HG03139 (cell line): ENCODE results near the gene EFNA2.

Experiments
- ATAC-seq: cut with Tn5 transposase; IDR thresholded peaks from one replicate; pipeline ENCODE4 v1.9.1; 2021; ENCODE audit not compliant: unreplicated experiment

Gene EFNA2

DNA sequence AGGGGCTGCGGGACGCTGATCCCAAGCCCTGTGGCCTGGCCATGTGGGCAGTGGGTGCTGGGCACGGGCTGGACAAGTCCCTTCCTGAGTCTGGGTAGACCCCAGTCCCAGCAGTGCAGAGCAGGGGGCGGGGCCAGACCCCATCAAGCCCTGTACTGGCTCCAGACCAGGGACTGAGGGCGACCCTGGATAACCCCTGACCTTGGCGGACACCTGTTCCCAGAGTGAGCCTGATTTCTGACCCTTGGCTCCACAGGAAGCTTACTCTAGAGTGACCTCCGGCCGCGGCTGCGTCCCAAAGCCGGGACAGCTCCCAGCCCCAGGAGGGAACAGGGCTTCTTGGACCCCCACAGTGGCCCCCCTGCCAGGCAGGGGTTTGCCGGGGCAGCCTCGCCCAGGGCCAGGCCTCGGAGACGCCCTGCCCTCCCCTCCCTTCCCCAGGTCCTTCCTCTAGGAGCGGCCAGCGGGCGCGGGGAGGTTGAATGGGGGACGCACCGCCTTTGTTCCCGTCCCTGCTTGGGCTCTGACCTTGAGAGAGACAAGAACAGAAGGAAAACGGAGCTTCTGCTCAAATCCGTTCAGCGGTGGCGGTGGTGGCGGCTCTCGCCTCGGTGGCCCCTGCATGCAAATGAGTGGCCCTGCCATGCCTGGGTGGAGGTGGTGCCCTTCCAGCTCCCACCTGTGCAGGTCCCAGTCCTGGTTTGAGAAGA is 2.3 kb upstream of the EFNA2 start:
- ATAC-seq: no peak

DNA sequence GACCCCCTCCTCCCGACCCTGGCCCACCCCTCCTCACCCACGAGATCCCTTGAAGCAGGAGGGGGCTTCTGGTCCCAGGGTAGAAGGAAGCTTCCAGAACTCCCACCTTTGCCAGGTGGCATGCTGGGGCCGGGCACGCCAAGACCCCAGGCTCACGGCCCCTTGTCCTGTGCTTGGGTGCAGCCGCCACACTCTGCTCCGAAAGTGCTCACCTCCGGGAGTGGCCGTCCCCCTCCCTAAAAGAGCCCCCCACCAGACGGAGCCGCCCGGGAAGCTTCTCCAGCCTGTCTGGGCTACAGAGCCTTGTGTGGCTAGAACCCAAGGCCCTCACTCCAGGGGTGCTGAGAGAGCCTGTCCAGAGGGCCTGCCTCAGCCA is 1.8 kb upstream of the EFNA2 start:
- no peak for ATAC-seq

DNA sequence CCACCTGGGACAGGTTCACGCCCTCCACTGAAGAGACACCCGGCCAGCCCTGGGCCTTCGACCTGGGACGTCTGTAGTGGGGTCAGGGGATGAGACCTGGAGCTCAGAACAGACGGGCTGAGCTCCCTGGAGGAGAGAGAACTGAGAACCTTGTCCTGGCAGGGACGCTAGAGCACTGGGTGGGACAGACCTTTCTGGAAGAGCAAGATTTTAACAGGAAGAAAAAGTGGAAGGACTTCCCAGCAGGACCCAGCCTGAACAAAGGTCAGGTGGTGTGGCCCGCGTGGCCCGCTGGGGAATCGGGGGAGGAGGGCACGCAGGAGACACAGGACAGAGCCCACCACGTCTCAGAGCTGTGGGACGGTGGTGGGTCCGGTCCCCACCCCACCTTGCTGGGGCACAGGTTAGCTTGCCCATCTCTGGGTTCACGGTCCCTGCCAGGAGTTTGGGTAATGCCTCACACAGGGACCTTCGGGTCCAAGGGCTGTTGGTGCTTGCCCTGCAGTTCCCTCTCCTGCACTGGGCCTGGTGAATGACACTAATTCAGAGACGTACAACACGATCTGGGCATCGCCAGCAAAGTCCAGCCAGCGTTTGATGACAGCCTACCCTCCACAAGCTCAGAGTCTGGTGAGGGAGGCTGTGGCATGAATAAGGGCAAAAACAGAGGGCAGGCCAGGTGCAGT is 1.2 kb upstream of the EFNA2 start:
- ATAC-seq: no peak

- ATAC-seq: no peak
Measured at GRCh38 chr19:1284979-1285736, 515 bp upstream of the EFNA2 start.

- no peak for ATAC-seq
Measured at GRCh38 chr19:1286487-1287353, 1.0 kb downstream of the EFNA2 start.

GRCh38 chr19:1287354-1288225 is 1.9 kb downstream of the EFNA2 start:
- ATAC-seq: no peak

- ATAC-seq: no peak
Measured at GRCh38 chr19:1288226-1288612, 2.5 kb downstream of the EFNA2 start.

DNA sequence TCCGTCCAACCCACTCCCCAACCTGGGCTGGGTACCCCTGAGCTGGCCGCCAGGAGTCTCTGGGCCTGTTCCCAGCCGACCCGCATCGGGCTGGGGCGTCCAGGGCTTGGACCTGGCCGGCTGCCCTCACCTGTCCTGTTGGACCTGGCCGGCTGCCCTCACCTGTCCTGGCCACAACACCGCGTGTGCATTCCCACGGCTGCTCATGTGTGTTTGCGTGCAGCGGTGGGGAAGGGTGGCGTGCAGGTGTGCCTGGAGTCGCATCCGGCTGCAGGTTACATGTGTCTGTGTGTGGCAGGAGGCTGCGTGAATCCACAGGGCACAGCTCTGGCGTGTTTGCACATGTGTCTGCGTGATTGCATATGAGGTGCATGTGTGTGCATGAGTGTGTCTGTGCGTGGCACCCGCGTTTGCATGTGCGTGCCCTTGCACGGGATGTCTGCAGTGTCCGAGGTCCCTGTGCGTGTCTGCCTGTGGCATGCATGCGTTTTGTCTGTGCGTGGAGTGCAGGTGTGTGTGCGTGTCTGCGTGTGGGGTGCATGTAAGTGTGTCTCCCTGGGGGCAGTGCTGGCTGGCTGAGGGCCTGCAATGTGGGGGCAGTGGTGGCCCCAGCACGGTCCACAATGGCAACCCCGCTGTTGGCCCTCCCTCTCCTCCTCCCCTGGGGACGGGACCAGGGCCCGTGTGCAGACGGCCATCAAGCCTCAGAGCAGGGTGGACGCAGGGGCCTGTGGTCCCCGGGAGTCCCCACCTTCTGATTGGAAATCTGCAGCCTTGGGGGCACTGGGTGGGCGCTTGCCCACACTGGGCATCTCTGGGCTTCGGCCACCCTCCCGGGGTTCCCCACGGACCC is 3.4 kb downstream of the EFNA2 start:
- ATAC-seq: no peak

DNA sequence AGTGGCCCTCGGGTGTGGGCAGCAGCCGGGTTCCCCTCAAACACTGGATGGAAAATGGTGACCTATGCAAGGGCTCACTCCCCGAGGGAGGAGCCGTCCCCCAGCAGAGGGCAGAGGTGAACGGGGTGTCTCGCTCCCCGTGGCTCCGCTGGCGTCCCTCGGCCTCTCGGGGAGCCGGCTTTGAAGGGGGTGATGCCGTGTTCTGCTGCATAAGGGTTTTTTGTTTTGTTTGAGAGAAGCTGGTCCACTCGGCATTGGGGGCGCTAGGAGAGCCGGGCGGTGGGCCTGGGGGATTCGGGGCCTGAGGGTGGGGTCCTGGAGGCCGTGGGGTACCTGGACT is 4.0 kb downstream of the EFNA2 start:
- ATAC-seq: no peak

DNA sequence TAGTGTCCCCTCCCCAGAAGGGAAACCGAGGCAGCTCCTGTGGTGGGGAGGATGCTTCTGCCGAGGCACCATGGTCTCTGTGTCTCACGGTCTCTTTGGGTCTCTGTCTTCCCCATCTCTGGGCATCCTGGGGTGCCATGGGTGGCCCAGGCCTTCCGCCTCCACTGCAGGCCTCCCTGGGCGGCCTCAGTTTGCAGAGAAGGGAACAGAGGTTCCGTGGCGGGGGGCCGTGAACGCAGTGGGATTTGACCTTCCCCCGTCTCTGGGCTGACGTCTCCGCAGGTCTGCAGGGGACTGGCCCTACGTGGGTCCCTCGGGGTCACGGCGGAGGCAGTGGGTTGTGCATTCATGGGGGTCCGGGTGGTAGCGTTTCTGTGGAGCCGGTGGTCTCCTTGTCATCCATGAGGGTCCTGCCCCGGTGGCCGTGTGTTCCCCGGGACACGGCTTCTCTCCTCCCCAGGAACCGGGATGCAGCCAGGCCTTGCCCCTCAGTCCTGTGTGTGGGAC is 4.6 kb downstream of the EFNA2 start:
- ATAC-seq: no peak

DNA sequence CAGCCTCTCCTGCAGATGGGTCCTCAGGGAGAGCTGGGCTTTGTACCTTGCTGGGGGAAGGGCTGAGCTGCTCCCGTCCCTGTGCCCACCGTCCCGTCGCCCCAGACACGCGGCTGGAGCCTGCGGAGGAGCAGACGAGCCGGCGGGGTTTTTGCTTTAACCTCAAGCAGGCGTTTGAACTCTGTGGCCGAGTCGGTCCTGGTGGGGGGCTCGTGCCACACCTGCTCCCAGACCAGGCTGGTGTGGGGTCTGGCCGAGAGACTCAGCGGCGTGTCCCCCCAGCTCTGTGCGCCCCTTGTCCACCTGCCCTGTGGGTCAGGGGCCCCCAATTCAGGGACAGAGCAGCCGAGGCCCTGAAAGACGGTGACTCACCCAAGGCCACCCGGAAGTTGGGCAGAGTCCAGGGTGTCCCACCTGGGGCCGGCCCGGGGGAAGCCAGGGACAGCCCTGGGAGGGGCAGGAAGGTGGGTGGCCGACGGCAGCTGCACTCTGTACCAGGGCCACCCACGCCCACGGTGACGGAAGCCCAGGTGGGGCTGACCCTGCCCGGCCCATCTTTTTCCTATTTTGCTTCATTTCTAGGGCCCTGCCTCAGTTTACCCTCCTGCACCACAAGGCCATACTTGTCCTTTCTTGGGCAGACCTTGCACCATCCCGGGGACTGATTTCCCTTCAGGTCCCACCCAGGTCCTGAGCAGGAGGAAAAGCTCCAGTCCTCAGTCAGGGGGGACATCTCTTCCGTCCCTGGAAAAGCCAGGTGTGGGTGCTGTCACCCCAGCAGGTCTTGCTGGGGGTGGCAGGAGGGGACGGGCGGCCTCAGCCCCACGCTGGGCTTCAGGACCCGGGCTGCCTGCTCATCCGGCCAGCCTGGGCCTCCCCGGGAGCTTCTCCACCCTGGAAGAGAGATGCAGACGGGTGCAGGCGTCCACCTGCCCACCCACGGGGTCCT is 5.3 kb downstream of the EFNA2 start:
- ATAC-seq: no peak

GRCh38 chr19:1291761-1292418 is 6.2 kb downstream of the EFNA2 start:
- no peak for ATAC-seq

GRCh38 chr19:1292419-1293151 is 6.9 kb downstream of the EFNA2 start:
- ATAC-seq: no peak

DNA sequence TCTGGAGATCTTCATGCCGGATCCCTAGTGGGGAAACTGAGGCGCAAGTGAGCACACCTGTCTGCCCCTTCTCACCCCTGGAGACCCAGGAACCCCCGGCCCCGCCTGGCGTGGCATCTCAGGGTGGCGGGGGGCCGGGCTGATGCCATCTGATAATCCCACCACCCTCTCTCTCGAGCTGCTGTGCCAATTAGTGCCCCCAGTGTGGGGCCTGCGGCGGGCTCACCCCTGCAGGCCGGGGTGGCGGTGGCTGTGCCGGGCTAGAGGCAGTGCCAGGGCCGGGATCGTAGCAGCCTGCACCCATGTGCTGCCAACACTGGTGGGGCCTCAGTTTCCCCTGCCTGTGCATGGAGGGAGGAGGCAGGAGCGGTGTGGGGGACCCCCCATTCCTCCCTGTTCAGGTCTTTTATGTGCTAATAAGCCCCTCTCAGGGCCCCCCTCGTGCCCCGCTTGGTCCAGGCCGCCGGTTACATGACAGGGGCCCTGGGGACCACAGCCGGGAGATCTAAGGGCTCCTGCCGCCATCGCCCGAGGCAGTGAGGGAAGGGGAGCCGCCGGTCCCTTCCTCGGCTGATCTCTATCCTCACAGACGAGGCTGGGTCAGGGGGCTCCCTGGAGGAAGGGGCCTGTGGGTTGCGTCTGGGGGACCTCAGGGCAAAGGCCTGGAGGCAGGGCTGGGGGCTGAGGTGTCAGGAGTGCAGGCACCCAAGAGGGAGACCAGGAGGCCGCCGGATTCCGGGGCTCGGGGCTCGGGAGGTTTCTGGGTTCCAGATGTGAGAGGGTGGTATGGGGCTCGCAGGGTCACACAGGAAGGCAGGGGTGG is 8.3 kb downstream of the EFNA2 start:
- ATAC-seq: no peak

DNA sequence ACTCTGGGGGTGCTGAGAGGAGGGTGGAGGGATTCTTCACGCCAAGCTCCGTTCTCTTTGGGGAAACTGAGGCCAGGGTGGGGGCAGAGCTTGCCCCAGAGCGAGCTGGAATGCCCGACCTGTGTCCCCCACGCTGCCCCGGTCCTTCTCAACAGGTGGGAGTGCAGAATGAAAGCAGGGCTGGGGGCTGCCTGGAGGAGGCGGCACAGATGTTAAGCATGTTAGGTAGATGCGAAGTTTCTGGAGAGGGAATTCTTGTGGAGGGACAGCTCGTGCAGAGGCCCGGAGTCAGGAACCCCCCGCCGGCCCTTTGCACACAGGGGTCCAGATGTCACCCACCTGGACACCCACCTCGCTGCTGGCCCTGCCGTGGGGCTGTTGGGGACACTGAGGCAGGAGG is 9.0 kb downstream of the EFNA2 start:
- no peak for ATAC-seq
